Non-pigmented ciliary epithelial cell (primary cell): ENCODE data around the gene LMBRD1.

Experiments used
- DNase-seq: peaks from one replicate; pipeline ENCODE4 v3.0.0-alpha.2; 2010; ENCODE audit warnings: low read depth

The LMBRD1 gene

DNA sequence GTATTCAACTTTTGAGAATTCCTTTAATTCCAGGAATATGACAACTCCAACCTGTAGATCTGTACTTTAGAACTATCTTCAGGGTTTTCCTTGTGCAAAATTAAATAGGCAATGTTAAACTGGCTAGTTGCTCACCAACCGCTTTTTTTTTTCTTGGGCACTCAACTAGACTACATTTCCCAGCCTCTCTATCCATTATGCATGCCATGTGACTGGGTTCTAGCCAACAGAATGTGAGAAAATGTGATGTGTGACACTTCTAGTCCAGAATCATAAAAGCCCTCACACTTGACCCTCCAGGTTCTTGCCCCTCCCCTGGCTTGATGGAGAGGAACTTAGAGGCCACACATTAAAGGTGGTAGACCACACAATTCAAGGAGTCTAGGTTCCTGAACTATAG lies 166.0 kb downstream of the LMBRD1 start:
- DNase-seq, result no peak

DNA sequence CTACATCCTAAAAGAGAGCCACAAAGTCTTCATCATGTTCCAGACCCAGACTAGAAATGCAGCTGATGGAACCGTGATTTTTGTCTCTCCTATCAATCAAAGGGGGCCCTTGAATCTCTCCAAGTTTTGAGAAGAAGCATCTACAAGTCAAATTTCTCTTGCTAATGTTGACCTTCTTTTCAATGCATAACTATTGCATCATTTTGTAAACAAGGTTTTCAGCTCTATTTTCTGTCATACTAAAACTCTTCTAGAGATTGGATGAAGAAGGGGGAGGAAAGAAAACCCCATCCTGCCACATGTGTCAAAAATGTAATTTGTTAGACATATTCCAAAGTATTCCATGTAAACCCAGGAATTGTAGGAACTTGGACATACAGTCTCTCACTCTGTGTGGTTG lies 169.2 kb downstream of the LMBRD1 start:
- DNase-seq, result no peak

DNA sequence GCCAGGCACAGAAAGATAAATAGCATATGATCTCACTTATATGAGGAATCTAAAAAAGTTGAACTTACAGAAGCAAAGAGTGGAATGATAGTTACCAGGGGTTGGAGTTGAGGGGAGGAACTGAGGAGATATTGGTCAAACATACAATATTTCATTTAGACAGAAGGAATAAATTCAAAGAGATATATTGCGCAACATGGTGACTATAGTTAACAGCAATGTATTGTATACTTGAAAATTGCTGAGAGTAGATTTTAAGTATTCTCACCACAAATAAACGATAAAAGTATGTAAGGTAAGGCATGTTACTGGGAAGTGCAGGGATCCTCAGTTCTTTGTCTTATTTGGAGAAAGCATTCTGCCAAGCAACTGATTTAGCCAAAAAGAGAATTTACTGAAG lies 171.9 kb downstream of the LMBRD1 start:
- DNase-seq, result no peak
